ENCODE measurements around the gene PPP2R5C. TPM values are rescaled to one million over a fixed set of nuclear protein-coding genes. Genes with fewer than 3 reads are reported as not detected.
A peak's percentile ranks its signal among the peaks of the same experiment; 100 is the strongest.

The PPP2R5C gene
- total and polyA plus RNA-seq, 11 donors = 99.4 to 248 (median 204) TPM

DNA sequence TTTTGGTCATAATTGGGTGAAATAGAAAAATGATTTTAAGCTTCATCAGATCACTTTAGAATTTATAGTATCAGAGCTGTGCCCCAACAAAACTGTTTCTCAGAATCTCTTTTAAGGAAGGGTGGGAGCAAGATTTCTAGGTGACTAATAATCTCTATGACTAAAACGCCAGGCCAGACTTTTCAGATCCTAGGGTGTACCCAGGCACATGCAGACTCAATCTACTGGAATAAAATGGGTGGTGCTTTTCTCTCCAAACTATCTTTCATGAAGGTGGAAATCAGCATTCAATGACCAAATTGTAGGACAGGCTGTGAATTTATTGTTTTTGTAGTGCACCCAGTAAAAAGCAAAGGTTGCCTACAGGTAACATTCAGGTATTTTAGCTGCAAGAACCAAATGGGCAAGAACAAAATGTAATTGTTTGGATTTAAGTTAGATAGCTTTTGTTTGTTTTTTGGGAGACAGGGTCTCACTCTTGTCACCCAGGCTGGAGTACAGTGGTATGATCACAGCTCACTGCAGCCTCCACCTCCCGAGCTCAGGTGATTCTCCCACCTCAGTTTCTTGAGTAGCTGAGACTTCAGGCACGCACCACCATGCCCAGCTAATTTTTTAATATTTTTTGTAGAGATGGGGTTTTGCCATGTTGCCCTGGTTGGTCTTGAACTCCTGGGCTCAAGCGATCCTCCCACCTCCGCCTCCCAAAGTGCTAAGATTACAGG is 49.5 kb downstream of the PPP2R5C start:
- DNase-seq (no peak), ATAC-seq (no peak)
- no peaks in the 10 kb centered on the region for H3K27me3 ChIP-seq
- TF ChIP-seq POLR2A (IDR thresholded peaks at IDR 0.05) = no peak
- TF ChIP-seq, protein P1, sequence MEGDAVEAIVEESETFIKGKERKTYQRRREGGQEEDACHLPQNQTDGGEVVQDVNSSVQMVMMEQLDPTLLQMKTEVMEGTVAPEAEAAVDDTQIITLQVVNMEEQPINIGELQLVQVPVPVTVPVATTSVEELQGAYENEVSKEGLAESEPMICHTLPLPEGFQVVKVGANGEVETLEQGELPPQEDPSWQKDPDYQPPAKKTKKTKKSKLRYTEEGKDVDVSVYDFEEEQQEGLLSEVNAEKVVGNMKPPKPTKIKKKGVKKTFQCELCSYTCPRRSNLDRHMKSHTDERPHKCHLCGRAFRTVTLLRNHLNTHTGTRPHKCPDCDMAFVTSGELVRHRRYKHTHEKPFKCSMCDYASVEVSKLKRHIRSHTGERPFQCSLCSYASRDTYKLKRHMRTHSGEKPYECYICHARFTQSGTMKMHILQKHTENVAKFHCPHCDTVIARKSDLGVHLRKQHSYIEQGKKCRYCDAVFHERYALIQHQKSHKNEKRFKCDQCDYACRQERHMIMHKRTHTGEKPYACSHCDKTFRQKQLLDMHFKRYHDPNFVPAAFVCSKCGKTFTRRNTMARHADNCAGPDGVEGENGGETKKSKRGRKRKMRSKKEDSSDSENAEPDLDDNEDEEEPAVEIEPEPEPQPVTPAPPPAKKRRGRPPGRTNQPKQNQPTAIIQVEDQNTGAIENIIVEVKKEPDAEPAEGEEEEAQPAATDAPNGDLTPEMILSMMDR (IDR thresholded peaks at IDR 0.05) = peak in 1 of 12 donors; percentile 1
- peak overlapping the region; percentile 32 to 84 (median 65) for H3K4me3 ChIP-seq
- no peaks in the 10 kb centered on the region for H3K9me3 ChIP-seq
- H3K36me3 ChIP-seq = peaks cover 0 to 4% (median 0%) of the 10 kb centered on the region in 9 donors
- 56 to 65% (median 62%) methylated on average over 5 of the region's 5 CpGs for WGBS, 4 donors
- peaks cover 7 to 65% (median 54%) of the 10 kb centered on the region in 12 donors for H3K4me1 ChIP-seq
- H3K27ac ChIP-seq = peak overlapping the region; percentile 92 to 99 (median 97)
- intact Hi-C loops (cut with DNase I) = loop anchor here in 3 of 10 donors (5.0 kb wide), 2 partner anchors 34 to 66 kb away; no protein-coding TSS in a partner anchor

DNA sequence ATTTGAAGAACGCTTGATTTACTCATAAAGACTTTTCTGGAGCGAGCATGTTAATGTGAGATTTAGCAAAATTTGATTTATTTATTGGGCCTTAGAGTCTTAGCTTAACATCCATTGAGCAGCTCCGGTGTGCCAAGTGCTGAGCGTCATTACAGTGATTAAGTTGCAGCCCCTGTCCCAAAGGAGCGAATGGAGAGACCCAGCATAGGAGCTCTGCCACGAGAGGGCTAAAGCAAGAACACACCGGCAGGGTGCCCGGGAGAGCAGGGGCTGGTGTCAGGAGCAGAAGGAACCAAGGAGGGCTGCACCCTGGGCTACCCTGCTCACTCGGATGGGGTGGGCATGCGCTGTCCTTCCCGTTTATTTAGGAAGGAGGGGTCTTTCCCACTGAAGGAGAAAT is 50.6 kb downstream of the PPP2R5C start:
- peak overlapping the region in 11 of 12 donors; percentile 68 to 99 (median 97) for H3K27ac ChIP-seq
- intact Hi-C loops (cut with DNase I) = loop anchor here in 3 of 10 donors (5.0 kb wide), 2 partner anchors 35 to 65 kb away; no protein-coding TSS in a partner anchor

DNA sequence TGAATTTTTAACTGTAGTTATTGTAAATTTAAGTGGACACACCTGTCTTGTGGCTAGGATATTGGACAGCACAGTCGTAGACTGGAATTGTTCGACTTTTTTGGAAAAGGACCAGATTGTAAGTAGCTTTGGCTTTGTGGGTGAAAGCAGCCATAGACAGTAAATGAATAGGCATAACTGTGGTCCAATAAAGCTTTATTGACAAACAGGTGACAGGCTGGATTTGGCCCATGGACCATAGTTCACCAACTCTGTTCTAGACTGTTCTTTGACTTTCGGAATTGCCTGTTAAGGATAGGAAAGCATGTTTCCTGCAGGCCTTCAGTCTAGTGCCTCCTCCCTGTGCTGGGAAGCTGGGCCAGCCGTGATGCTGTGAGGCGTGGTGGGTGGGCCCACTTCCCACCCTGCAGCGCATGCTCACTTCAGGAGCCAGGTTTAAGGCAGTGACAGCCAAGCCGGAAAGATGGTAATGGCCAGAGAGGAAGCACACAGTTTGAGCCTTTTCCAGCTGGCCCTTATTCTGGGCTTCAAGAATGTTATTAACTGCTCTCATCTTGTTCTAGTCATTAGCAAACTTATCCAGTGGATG is 51.8 kb downstream of the PPP2R5C start:
- Histone ChIP-seq H3K4me3 (peak overlapping the region in 1 of 12 donors; percentile 66), H3K4me1 (peaks cover 7 to 81% (median 67%) of the 10 kb centered on the region in 12 donors), H3K27ac (peak overlapping the region; percentile 68 to 99 (median 97)), H3K9me3 (no peaks in the 10 kb centered on the region), H3K36me3 (peaks cover 0 to 8% (median 0%) of the 10 kb centered on the region in 9 donors), H3K27me3 (no peaks in the 10 kb centered on the region)
- TF ChIP-seq, protein P1 (IDR thresholded peaks at IDR 0.05) = no peak
- peak in 1 of 2 donors; percentile 11 for TF ChIP-seq POLR2A (IDR thresholded peaks at IDR 0.05)
- ATAC-seq (peak; percentile 49 to 81 (median 61)), DNase-seq (peak; percentile 72 to 82 (median 77))
- intact Hi-C loops (cut with DNase I) = loop anchor here in 3 of 10 donors (5.0 kb wide), 2 partner anchors 36 to 64 kb away; no protein-coding TSS in a partner anchor
- 38 to 57% (median 41%) methylated on average over 7 of the region's 7 CpGs for WGBS, 4 donors

More for the DNA sequence above, 50.6 kb downstream of the PPP2R5C start:
- ATAC-seq (peak in 1 of 4 donors; percentile 10), DNase-seq (no peak)
- Histone ChIP-seq H3K4me3 (peak overlapping the region in 6 of 12 donors; percentile 59 to 84 (median 70)), H3K9me3 (no peaks in the 10 kb centered on the region), H3K4me1 (peaks cover 7 to 72% (median 56%) of the 10 kb centered on the region in 12 donors), H3K27me3 (no peaks in the 10 kb centered on the region), H3K36me3 (peaks cover 0 to 4% (median 0%) of the 10 kb centered on the region in 9 donors)
- TF ChIP-seq POLR2A (IDR thresholded peaks at IDR 0.05) = no peak
- TF ChIP-seq, protein P1 (IDR thresholded peaks at IDR 0.05) = peak in 2 of 12 donors; percentile 7 to 25
- 57 to 68% (median 64%) methylated on average over 11 of the region's 11 CpGs for WGBS, 4 donors

- ATAC-seq = no peak
- Histone ChIP-seq H3K4me3 (peak overlapping the region in 1 of 12 donors; percentile 66), H3K27ac (peak overlapping the region; percentile 68 to 99 (median 97)), H3K4me1 (peaks cover 7 to 80% (median 64%) of the 10 kb centered on the region in 12 donors), H3K36me3 (peaks cover 0 to 8% (median 0%) of the 10 kb centered on the region in 9 donors), H3K9me3 (no peaks in the 10 kb centered on the region), H3K27me3 (no peaks in the 10 kb centered on the region)
- TF ChIP-seq, protein P1 (IDR thresholded peaks at IDR 0.05) = no peak
- TF ChIP-seq POLR2A (IDR thresholded peaks at IDR 0.05) = no peak
- no peak for DNase-seq
- WGBS, 4 donors = 72 to 92% (median 78%) methylated on average over 1 of the region's 1 CpG
- intact Hi-C loops (cut with DNase I) = loop anchor here in 3 of 10 donors (5.0 kb wide), 2 partner anchors 37 to 63 kb away; no protein-coding TSS in a partner anchor
Measured at GRCh38 chr14:101813833-101814232, 52.3 kb downstream of the PPP2R5C start.
